Small intestine (tissue), 7 donors: ENCODE results near the gene RND1. TPM values are rescaled to one million over a fixed set of nuclear protein-coding genes. Genes with fewer than 3 reads are reported as not detected.
"Not testable (repeated sequence)": the region's sequence is repeated elsewhere in the genome, so short reads cannot be mapped to it uniquely, and the experiment has no call there.

Source experiments
- DNase-seq, 2 donors: peaks; one replicate each; pipeline versions ENCODE4 v3.0.0 to v3.0.0-alpha.2; 2013
- FAIRE-seq: peaks from 2 replicates; lab custom pipeline; 2012; peaks lifted over from hg19 to GRCh38; lab: Jason Lieb, UNC
- H3K27ac ChIP-seq, 3 donors: one replicate each; pipeline ENCODE4 v1.5.1; 2013; ENCODE audit warnings: low read length in 2 of 3, mild to moderate bottlenecking in 2 of 3, control low read depth in 1 of 3, inconsistent platforms in 1 of 3, low read depth in 1 of 3, moderate library complexity in 1 of 3
- H3K27me3 ChIP-seq, 3 donors: one replicate each; pipeline ENCODE4 v1.6.1; 2013; ENCODE audit warnings: low read length in 3 of 3, inconsistent platforms in 1 of 3; ENCODE audit not compliant: control insufficient read depth in 3 of 3, insufficient read depth in 3 of 3
- H3K36me3 ChIP-seq, 3 donors: one replicate each; pipeline ENCODE4 v1.6.1; 2013; ENCODE audit warnings: low read length in 3 of 3, inconsistent platforms in 1 of 3, low read depth in 1 of 3, mild to moderate bottlenecking in 1 of 3, moderate library complexity in 1 of 3; ENCODE audit not compliant: control insufficient read depth in 3 of 3, insufficient read depth in 2 of 3
- H3K4me1 ChIP-seq, 3 donors: one replicate each; pipeline ENCODE4 v1.6.1; 2013; ENCODE audit warnings: low read length in 2 of 3, inconsistent platforms in 1 of 3, low read depth in 1 of 3, mild to moderate bottlenecking in 1 of 3, moderate library complexity in 1 of 3; ENCODE audit not compliant: control insufficient read depth in 3 of 3, insufficient read depth in 2 of 3
- H3K4me3 ChIP-seq, 3 donors: one replicate each; pipeline ENCODE4 v1.5.1; 2013; ENCODE audit warnings: low read length in 3 of 3, control low read depth in 1 of 3, inconsistent platforms in 1 of 3, low read depth in 1 of 3, mild to moderate bottlenecking in 1 of 3, moderate library complexity in 1 of 3
- H3K9me3 ChIP-seq, 2 donors: one replicate each; pipeline ENCODE4 v1.6.1; 2013; ENCODE audit warnings: low read depth in 1 of 2, low read length in 1 of 2; ENCODE audit not compliant: control insufficient read depth in 2 of 2, insufficient read depth in 1 of 2
- WGBS, 3 donors: extraction: QIAGEN DNeasy Blood & Tissue Kit; methylation state at CpG; one replicate each; pipeline ENCODE4 v1.1.7; 2013; 5-methylcytosine and 5-hydroxymethylcytosine counted together
- polyA plus RNA-seq, 4 donors: library from polyadenylated mRNA; stranded (reverse) in 3 of 4; unstranded in 1 of 4; fragments of 200-250 nt in 3 of 4; fragments of 120-200 nt in 1 of 4; gene quantifications; one replicate each; pipeline versions ENCODE4 v1.2.1 to v1.2.3, GENCODE V29; 2013
- donor health status: healthy with polysubstance abuse.
- donor health status: control.
- donor health status: control.
- donor health status: Bipolar disorder and iron deficiency.
- donor health status: healthy.

The RND1 gene
- polyA plus RNA-seq, 4 donors = 1.3 to 6.3 (median 4.3) TPM

DNA sequence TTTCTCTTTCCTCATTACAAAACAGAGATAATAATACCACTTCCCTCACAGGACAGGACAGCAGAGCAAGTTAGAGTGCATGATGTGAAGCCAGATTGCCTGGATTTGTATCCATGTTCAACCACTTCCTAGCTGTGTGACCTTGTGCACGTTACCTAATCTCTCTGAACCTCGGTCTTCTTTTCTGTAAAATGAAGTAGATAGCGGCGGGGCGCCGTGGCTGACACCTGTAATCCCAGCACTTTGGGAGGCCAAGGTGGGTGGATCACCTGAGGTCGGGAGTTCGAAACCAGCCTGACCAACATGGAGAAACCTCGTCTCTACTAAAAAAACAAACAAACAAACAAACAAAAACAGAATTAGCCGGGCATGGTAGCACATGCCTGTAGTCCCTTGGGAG is 10.7 kb downstream of the RND1 start:
- WGBS, 3 donors = 74 to 90% (median 86%) methylated on average over 10 of the region's 10 CpGs

DNA sequence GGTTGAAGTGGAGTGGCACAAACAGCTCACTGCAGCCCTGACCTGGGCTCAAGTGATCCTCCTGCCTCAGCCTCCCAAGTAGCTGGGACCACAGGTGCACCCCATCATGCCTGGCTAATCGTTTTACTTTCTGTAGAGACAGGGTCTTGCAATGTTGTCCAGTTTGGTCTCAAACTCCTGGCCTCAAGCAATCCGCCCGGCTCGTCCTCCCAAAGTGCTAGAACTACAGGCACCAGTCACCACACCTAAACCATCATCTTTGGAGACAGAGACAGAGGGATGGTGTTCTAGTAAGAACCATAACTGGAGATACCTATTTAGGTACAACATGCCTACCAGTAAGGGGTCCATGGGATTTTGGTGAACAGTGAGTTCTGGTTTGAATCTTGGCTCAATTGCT is 11.2 kb downstream of the RND1 start:
- DNase-seq = no peak
- no peak overlapping the region for H3K4me3 ChIP-seq
- no peaks in the 10 kb centered on the region for H3K27me3 ChIP-seq
- peaks cover 0 to 14% (median 2%) of the 10 kb centered on the region in 3 donors for H3K4me1 ChIP-seq
- no peak overlapping the region for H3K27ac ChIP-seq
- 88 to 90% (median 89%) methylated on average over 4 of the region's 4 CpGs for WGBS, 3 donors
- no peaks in the 10 kb centered on the region for H3K9me3 ChIP-seq
- peaks cover 0 to 13% (median 0%) of the 10 kb centered on the region in 3 donors for H3K36me3 ChIP-seq
- no peak for FAIRE-seq

More for the DNA sequence above, 10.7 kb downstream of the RND1 start:
- not testable (repeated sequence) for H3K36me3 ChIP-seq, H3K27me3 ChIP-seq, FAIRE-seq, H3K9me3 ChIP-seq, H3K4me3 ChIP-seq, DNase-seq, H3K27ac ChIP-seq
- peaks cover 0 to 14% (median 2%) of the 10 kb centered on the region in 3 donors for H3K4me1 ChIP-seq

DNA sequence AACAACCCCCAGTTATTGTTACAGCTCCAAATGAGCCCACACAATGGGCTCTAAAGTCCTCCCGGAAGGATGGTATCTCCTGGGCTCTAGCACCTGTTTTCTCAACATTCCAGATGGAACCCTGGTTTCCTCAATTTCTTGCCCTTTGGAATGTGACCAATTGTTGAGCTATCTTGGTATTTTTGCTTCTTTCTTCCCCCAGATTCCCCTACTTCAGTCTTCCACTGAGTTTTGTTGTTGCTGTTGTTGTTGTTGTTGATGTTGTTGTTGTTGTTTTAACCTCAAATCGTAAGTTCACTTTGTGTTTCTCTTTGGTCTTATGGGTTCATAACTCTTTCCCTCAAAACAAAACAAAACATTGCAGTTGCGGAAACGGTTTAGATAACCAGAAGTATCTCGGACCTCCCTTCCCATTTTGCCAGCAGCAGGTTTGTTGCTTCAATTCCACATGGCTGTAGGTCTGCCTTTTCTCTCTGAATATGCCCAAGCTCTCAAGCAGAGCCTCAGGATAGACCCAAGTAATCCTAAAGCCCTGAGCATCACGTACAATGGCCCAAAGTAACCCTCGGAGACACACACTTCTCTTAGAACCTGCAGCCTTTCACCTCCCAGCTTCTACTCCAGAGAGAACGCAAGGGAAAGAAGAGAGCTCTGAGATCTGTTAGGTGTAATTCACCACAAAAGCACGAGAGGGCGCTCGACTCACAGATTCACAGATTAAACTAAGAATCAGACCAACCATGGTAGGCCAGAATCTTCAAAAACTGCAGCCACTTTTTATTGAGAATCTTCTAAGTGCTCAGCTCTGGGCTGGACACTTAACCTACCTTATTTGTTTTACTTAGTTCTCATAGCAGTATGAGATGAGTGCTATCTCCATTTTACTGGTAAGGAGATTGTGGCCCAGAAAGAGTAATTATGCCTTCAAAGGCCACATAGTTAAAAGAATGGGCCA is 12.7 kb downstream of the RND1 start:
- FAIRE-seq = no peak

DNA sequence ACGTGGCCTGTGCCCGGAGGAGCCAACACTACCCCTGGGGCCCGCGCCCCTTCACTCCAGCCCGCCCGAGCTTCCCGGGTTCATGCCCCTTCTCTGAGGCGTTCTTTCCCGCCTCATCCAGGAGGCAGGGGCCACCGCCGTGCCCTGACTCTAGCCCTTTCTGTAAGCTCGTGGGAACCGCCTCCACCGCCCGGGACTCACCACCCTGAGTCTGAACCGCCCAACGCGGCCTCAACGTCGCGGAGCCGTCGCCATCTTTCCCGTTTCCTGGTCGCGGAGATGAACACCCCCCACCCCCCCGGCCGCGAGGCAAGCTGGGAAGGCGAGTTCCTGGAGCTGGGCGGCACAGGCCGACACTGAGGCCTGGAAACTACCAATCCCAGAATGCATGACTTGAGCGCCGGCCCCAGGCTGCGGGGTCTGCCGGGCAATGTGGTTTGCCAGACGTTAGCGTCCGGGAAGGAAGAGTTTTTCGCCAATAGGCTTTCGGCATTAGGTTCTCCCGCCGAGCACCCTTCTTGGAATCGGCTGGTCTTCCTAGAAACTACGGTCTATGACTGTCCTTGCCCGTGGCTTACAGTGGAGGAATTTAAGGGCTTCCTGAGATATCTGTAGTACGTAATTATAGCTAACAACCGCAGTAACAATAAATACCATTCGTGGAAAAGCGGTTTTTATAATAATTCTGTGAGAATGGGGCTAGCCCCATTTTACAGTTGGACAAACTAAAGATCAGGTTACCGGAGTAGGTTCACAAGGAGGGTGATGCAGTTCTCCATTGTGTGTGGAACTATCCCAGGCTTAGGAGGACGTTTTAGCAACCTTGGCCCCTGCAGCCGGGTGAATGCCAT is 13.6 kb downstream of the RND1 start, which contains the start of gene DDX23:
Gene DDX23 (minus strand): TSS at position 281 of the 851 bp plus-strand sequence. CDS start 6,381 bp downstream, outside the sequence.
- DNase-seq (peak; percentile 98), FAIRE-seq (no peak)
- H3K4me1 ChIP-seq = peaks cover 0 to 14% (median 2%) of the 10 kb centered on the region in 3 donors
- peak within 1 kb of the TSS; percentile 79 to 84 (median 82) for H3K4me3 ChIP-seq
- H3K27me3 ChIP-seq = no peaks in the 10 kb centered on the region
- peaks cover 0 to 17% (median 0%) of the 10 kb centered on the region in 3 donors for H3K36me3 ChIP-seq
- peak within 1 kb of the TSS; percentile 64 to 93 (median 71) for H3K27ac ChIP-seq
- 0% methylated on average over 51 to 53 of the region's 53 CpGs for WGBS, 3 donors
- H3K9me3 ChIP-seq = no peaks in the 10 kb centered on the region

More for the DNA sequence above, 12.7 kb downstream of the RND1 start:
- peak; percentile 95 for DNase-seq
- Histone ChIP-seq H3K27me3 (no peaks in the 10 kb centered on the region), H3K27ac (peak overlapping the region; percentile 64 to 71 (median 71)), H3K9me3 (no peaks in the 10 kb centered on the region), H3K4me1 (peaks cover 0 to 14% (median 2%) of the 10 kb centered on the region in 3 donors), H3K36me3 (peaks cover 0 to 19% (median 0%) of the 10 kb centered on the region in 3 donors), H3K4me3 (peak overlapping the region; percentile 21 to 82 (median 79))
- WGBS, 3 donors = 0 to 1% (median 0%) methylated on average over 11 of the region's 11 CpGs

DNA sequence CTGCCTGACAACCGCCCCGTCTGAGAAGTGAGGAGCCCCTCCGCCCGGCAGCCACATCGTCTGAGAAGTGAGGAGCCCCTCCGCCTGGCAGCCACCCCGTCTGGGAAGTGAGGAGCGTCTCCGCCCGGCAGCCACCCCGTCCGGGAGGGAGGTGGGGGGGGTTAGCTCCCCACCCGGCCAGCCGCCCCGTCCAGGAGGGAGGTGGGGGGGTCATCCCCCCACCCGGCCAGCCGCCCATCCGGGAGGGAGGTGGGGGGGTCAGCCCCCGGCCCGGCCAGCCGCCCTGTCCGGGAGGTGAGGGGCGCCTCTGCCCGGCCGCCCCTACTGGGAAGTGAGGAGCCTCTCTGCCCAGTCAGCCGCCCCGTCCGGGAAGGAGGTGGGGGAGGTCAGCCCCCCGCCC is 23.6 kb downstream of the RND1 start:
- WGBS, 3 donors = 95 to 98% (median 97%) methylated on average over 7 to 29 of the region's 29 CpGs
- not testable (repeated sequence) for H3K9me3 ChIP-seq, H3K4me3 ChIP-seq, H3K27me3 ChIP-seq, H3K27ac ChIP-seq, DNase-seq, FAIRE-seq, H3K4me1 ChIP-seq
- peaks cover 24 to 67% (median 33%) of the 10 kb centered on the region in 3 donors for H3K36me3 ChIP-seq

DNA sequence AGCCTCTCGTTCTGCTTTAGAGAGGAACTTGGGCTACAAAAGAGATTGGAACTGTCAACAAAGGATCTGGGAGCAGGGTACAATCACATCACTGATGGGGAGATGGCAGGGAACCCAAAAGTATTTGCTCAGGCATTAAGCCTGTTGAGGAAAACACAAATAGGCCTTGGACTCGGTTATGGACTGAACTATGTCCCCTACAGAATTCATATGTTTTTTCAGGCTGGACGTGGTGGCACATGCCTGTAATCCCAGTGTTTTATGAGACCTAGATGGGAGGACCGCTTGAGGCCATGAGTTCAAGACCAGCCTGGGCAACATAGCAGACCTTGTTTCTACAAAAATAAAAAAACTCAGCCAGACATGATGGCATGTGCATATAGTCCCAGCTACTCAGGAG is 27.6 kb downstream of the RND1 start:
- DNase-seq (no peak), FAIRE-seq (no peak)
- no peaks in the 10 kb centered on the region for H3K9me3 ChIP-seq
- no peak overlapping the region for H3K27ac ChIP-seq
- H3K36me3 ChIP-seq = peaks cover 30 to 71% (median 32%) of the 10 kb centered on the region in 3 donors
- no peak overlapping the region for H3K4me3 ChIP-seq
- no peaks in the 10 kb centered on the region for H3K4me1 ChIP-seq
- H3K27me3 ChIP-seq = no peaks in the 10 kb centered on the region
- WGBS, 3 donors = 80 to 87% (median 83%) methylated on average over 4 of the region's 4 CpGs

DNA sequence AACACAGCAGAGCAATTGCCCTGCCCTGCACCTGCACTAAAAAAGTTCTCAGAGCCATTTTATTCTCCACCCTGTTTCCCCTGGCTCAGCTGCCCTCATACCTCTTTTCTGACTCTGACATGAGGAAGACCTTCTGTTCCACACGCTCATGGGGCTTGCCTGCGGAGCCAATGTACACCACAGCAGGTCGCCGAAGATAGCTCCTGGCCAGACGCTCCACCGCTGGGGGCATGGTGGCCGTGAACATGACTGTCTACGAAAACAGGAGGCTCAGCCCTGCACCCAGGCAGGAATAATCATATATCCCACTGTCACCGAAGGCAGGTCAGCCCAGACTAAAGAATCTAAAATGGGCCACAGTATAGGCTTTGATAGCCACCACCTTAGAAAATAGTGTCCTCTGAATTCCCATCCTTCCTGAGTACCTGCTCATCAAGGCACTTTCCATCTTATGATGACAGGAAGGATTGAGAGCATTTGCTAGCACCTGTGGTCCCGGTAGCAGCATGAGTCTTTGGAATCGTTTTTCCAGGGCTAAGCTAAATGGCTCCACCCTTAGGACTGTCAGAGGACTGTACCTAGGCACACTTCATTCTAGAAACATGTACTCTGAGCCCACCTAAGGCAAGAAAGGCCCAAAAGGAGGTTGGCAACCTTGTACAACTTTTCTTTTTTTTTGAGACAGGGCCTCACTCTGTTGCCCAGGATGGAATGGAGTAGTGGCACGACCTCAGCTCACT is 33.2 kb downstream of the RND1 start:
- no peak for DNase-seq
- no peaks in the 10 kb centered on the region for H3K4me1 ChIP-seq
- 87 to 93% (median 89%) methylated on average over 12 of the region's 12 CpGs for WGBS, 3 donors
- no peak for FAIRE-seq
- peaks cover 34 to 93% (median 48%) of the 10 kb centered on the region in 3 donors for H3K36me3 ChIP-seq
- no peaks in the 10 kb centered on the region for H3K27me3 ChIP-seq
- no peak overlapping the region for H3K4me3 ChIP-seq
- no peak overlapping the region for H3K27ac ChIP-seq
- no peaks in the 10 kb centered on the region for H3K9me3 ChIP-seq
